Mucosa of gallbladder (tissue), 1 donor: ENCODE results near the gene PCGF5. TPM values are rescaled to one million over a fixed set of nuclear protein-coding genes. Genes with fewer than 3 reads are reported as not detected.
A peak's percentile ranks its signal among the peaks of the same experiment; 100 is the strongest.
"Not testable (repeated sequence)": the region's sequence is repeated elsewhere in the genome, so short reads cannot be mapped to it uniquely, and the experiment has no call there.

Source experiments
- DNase-seq: peaks from one replicate; pipeline ENCODE4 v3.0.0-alpha.2; 2020; ENCODE audit warnings: low spot score
- total RNA-seq: library from RNA; stranded (reverse); gene quantifications from one replicate; pipeline ENCODE4 v1.2.1, GENCODE V29; 2021
- donor health status: DM: no; HTN: no; CAD: no.

PCGF5 gene
- total RNA-seq, 1 donor from 2014 or later, result 45.0 TPM

DNA sequence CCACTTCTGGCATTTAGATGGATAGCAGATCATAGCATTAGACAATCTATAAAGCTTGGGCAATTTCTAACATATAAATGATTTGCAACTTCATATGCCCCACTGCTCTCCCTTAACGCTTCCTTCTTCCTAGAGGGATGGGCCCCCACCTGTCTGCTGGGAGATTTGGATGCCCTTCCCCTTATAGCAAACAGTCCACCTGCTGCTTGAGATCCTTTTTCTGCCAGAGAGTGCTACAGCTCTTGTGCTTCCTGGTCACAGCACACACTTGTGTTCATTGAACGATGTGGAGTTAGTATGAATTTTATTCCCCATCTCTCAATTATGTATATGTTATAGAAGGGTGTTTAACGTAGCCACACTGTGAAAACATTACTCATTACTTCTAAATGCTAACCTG, 10.4 kb upstream of the PCGF5 start:
- no peak for DNase-seq

DNA sequence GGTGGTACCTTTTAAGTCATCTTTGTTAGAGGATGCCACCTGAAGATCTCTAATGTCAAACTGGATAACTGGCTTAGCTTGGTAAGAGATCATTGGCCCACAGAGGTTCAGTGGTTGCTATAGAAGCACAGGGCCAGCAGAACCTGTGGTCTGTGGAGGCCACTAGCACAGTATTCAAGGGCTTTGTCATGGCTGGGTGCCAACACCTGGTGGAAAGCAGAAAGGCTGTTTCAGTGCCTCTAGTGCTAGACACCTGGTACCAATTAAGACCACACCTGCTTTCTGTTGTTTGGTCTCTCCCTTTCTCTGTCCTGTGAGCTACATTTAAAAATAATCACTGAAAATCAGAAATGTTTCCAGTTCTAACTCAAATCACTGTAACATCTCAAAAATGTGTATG, 10.0 kb upstream of the PCGF5 start:
- DNase-seq, result no peak

GRCh38 chr10:91211675-91212074, 8.8 kb upstream of the PCGF5 start:
- DNase-seq, result no peak

DNA sequence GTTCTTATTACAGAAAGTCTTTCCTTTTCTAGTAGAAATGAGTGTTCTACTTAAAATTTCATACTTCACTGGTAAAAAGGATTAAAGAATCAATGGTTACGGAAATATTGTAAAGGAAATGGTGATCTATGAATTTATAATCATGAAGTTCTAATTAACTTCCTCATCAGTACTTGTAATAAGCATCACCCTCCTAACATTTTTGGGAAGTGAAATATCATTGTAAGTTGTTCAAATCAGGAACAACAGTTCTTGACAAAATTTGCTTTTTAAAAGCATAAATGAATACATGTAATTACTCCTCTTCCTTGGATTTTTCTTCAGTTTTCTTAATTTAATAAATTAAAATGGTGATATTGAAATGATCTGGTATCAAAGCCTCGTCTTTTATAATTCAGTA, 5.6 kb upstream of the PCGF5 start:
- no peak for DNase-seq

- DNase-seq, result no peak
These were observed 5.1 kb upstream of the PCGF5 start for GRCh38 chr10:91215384-91215783.

- no peak for DNase-seq
These were observed 881 bp upstream of the PCGF5 start for GRCh38 chr10:91219371-91220193.

DNA sequence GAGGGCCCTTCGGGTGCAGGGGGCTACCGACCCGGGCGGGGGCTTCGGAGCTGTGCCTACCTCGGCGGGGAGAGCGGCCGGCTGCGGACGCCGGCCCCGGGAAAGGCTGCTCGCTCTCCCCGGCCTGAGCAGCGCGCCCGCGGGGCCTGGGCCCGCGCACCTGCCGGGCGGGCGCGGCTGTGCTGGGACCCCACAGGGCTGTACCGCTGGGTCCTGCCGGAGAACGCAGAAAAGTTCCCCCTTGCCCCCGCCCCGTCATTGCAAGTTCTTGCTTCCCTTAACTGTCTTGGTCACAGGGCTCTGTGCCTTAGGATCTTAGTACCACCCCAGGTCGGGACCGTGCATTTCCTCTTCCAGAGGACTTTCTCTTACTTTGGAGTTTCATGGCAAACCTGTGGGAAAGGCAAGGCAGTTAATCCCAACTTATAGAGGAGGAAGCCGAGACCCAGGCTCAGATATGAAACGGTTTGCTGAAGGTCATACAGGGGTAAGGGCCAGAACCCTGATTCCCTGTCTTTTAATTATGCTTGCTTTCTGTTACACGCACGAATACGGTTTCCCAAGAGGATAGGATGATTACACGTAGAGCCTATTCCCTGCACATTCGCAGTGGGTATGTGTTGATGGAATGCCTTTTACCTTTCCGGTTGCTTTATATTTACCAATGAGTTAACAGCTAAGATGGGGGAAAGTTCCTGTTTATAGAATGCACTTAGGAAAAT, 652 bp downstream of the PCGF5 start:
- DNase-seq, result peak; percentile 16

DNA sequence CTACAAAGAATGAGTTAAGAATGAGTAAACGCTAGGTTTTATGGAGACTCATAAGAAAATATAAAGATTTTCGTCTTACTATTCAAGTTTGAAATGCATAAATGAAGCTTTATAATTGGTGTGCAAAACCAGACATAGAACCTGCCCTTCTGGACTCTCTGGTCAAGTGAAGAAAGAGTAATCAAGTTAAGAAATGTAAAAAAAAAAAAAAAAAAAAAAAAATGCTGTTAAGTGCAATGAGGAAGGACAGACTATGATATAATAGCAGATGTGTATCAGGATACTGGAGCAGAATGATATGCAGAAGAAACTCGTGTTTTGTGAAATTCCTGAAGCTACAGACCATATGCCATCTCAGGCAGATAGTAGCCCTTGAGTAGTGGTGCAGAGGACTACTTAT, 5.6 kb downstream of the PCGF5 start:
- no peak for DNase-seq

DNA sequence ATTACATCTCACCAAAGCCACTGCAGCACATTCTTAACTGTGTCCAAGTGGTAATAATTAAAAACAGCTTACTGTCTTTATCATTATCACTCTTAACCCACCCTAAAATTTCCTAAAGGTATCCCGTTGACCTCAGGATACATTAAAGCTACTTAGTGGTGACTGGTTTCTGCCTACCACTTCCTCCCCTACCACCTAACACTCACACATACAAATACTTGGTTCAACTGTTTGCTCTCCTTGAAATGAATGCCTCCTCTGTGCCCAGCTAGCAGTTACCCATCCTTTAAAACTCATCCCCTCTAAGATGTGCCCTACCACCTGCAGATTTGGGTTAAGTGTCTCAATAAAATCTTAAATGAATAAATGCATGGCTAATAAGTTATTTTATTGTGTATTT, 7.1 kb downstream of the PCGF5 start:
- no peak for DNase-seq

DNA sequence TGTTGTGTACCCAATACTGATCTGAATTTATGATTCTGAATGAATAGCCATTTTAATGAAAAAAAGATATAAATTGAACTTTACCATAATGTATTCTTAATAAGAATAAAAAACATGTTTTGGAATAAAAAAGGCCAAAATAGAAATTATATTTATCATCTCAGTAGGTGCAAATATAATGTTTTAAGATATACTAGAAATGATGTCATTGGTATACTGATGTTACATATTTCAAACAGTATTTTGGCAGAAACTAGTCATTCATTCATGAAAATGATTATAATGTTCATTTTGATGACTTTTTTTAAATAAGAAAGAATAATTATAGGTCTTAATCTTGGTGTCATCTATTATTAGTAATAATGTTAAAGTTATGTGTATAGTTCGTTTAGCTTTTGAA, 9.2 kb downstream of the PCGF5 start:
- DNase-seq, result no peak

GRCh38 chr10:91238191-91238590, 17.7 kb downstream of the PCGF5 start:
- DNase-seq, result no peak

DNA sequence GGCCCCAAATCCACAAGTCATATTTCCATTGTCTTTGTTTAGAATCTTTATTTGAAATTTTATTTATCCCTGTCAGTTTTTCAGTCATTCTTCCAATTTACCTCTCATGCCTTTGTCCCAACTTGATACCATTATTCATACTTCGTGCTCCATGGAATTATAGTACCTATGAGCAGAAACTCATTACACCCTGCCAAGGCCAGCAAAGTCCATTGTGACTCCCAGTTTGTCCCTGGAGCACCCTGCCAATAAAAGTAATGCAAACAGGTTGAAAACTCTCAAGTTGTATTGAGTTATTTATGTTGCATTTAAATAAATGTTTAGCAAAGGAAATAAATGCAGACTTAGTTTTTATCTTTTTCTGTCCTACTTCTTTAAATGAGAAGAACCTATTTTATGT, 19.3 kb downstream of the PCGF5 start:
- no peak for DNase-seq

DNA sequence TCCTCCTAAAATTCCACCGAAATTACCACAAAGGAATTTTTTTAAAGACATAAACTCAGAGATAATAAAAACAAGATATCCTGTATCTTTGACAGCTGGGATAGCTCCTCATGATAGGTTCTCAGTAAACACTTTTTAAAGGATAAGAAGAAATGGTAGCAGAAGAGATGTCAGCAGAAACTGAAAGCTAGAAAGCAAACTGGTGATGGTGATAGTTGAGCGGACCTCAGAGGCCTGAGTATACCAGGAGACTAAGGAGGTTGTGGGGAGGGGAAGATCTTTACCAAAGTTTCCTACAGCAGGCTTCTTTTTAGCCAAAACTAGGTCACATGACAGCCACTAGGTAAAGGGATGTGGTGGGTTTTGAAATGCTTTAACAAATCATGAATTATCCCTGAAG, 22.5 kb downstream of the PCGF5 start:
- no peak for DNase-seq

GRCh38 chr10:91247360-91248111, 27.1 kb downstream of the PCGF5 start:
- no peak for DNase-seq

- no peak for DNase-seq
These were observed 29.2 kb downstream of the PCGF5 start for GRCh38 chr10:91249700-91250099.

DNA sequence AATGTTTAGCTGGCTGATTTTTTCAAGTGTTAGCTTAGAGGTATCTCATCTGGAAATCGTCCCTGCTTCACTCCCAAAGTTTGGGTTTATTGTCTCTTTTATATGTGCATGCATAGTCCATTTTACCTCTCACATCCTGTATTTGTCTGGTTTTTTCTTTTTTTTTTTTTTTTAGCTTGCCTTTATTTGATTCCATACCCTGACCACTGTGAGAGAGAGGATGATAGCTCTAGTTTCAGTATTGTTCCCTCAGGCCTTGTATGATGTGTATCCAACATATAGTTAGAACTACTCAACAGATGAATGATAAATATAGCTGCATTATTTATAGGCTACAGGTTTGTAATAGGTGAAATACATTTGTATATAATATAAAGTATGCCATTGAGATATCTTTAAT, 29.9 kb downstream of the PCGF5 start:
- no peak for DNase-seq

GRCh38 chr10:91251430-91252056, 31.1 kb downstream of the PCGF5 start:
- peak; percentile 53 for DNase-seq

DNA sequence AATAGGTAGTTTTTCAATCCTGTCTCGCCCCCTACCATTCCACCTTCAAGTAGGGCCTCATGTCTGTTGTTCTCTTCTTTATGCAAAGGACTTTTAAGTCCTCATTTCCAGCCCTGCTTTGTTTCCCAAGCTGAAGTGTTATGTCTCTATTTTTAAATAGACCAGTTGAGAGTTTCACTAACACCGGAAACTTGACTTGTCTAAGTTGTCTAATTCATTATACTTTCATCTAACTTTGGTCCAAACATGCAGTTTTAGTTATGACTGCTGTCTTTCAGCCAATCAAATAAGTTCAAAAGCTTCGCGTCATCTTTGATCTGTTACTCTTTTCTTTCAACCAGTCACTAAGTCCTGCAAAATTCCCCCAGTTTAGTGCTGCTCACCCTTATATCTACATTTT, 32.8 kb downstream of the PCGF5 start:
- DNase-seq, result no peak

GRCh38 chr10:91257310-91257709, 36.8 kb downstream of the PCGF5 start:
- no peak for DNase-seq

DNA sequence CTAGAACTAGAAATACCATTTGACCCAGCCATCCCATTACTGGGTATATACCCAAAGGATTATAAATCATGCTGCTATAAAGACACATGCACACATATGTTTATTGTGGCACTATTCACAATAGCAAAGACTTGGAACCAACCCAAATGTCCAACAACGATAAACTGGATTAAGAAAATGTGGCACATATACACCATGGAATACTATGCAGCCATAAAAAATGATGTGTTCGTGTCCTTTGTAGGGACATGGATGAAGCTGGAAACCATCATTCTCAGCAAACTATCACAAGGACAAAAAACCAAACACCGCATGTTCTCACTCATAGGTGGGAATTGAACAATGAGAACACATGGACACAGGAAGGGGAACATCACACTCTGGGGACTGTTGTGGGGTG, 40.0 kb downstream of the PCGF5 start:
- DNase-seq, result not testable (repeated sequence)

DNA sequence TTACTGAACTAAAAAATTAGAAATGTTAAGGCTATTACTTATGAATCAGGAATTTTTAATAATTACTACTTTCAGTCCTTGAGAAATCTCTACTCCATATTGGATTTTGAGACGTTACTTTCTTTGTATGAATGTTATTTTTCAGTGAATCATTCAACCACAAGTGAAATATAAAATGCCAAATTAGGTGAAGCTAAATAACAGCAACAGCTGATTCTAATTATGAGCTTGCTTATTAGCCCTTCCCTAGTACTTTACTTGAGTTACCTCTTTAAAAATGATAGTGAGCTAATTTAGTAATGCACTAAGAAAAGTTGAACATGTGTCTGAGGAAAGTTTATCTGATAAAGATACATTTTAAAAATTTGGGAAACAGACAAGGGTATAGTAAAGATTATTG, 51.4 kb downstream of the PCGF5 start:
- DNase-seq, result no peak

GRCh38 chr10:91284486-91285090, 64.1 kb downstream of the PCGF5 start:
- DNase-seq, result no peak
